Measurements from ENCODE around the gene PSTPIP1.

The PSTPIP1 gene

DNA sequence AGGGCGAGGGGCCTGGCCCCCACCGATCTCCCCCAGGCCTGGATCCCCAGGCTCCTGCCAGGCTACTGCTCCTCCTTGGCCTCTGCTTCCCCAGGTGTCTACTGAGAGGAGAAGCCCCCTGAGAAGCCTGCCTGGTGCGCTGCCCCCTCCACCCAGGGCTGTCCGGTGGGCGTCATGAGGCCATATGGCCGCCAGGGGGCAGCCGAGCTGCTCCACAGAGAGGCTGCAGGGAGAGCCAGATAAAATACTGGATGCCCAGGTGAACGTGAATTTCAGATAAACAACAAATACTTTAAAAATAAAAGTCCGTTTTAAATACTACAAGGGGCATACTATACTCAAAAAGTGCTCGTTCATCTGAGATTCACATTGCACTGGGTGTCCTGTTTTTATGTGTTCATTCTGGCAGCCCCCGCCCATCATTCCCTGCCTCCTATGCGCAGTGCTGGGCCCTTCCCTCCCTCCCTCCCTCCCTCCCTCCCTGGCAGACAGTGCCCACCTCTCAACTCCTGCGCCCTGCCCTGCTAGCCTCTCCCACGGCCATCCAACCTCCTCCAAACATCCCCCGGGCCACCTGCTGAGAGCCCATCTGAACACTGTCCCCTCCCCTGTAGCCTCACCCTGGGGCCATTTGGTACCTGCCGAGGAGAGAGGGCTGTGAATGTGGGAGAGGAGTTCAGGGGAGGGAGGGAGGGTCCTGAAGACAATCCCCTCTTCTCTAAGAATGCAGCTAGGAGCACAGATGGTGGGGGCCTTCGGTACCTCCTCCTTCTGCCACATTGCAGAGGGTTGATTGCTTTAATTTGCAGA, 29.6 kb downstream of the PSTPIP1 start:
- TF ChIP-seq, protein P1, sequence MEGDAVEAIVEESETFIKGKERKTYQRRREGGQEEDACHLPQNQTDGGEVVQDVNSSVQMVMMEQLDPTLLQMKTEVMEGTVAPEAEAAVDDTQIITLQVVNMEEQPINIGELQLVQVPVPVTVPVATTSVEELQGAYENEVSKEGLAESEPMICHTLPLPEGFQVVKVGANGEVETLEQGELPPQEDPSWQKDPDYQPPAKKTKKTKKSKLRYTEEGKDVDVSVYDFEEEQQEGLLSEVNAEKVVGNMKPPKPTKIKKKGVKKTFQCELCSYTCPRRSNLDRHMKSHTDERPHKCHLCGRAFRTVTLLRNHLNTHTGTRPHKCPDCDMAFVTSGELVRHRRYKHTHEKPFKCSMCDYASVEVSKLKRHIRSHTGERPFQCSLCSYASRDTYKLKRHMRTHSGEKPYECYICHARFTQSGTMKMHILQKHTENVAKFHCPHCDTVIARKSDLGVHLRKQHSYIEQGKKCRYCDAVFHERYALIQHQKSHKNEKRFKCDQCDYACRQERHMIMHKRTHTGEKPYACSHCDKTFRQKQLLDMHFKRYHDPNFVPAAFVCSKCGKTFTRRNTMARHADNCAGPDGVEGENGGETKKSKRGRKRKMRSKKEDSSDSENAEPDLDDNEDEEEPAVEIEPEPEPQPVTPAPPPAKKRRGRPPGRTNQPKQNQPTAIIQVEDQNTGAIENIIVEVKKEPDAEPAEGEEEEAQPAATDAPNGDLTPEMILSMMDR (IDR thresholded peaks at IDR 0.05; ENCODE audit: low read depth, low read length, missing control alignments) = peak; percentile 88
- H3K4me3 ChIP-seq (ENCODE audit: low read depth, low read length) = no peak overlapping the region
- no peak for DNase-seq (ENCODE audit: low read depth)

DNA sequence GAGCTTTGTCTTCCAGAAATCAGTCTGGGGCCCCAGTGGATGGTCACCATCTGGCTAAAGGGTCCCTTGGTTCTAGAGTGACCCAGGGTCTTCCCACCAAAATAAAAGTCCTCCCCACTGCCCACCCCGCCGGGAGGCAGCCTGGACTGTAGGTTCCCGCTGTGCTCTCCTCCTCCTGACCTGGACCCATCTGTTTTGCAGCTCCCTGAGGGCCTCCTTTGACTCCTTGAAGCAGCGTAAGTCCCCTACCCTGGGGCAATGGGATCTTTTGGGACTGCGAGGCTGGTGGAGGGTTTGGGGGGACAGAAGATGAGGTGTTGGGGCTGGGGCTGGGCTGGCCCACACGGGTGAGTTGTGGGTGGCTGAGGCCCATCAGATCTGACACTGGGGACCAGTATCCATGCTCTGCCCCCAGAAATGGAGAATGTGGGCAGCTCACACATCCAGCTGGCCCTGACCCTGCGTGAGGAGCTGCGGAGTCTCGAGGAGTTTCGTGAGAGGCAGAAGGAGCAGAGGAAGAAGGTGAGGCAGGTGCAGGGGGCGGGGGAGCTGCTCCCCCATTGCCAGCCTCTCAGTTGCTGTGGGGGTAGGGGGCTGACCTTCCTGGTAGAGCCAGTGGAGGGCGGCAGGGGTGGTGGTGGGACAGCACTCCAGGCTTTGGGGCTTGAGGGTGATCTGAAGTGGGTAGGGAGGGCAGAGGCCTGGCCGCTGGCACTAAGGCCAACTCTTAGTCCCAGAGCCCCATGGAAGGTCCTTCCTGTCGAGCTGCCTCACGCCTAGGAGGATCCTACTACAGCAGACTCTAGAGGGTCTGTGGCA, 30.4 kb downstream of the PSTPIP1 start:
- H3K4me3 ChIP-seq (ENCODE audit: low read depth, low read length) = no peak overlapping the region
- TF ChIP-seq, protein P1 (IDR thresholded peaks at IDR 0.05; ENCODE audit: low read depth, low read length, missing control alignments) = no peak
- no peak for DNase-seq (ENCODE audit: low read depth)

DNA sequence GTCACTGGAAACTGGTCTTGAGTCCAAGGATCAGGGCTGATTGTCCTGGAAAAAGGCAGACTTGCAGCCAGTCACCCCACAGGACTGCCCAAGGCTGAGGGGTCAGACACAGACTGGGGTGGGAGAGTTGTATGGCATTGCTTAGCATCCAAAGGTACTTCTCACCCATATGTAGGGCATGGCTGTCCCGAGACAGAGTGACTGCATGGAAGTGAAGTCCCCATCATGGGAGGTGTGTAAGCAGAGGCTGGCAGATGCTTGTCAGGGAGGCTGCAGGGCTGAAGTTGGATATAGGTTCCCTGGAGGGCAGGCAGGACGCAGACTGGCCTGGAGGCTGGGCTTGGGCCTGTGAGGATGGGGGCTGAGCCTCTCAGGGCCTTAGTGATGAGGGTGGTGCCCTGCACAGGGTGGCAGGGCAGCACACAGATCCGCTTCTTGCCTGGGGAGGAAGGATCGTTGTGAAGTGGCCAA, 31.1 kb downstream of the PSTPIP1 start:
- H3K4me3 ChIP-seq (ENCODE audit: low read depth, low read length) = no peak overlapping the region
- TF ChIP-seq, protein P1 (IDR thresholded peaks at IDR 0.05; ENCODE audit: low read depth, low read length, missing control alignments) = no peak
- no peak for DNase-seq (ENCODE audit: low read depth)

DNA sequence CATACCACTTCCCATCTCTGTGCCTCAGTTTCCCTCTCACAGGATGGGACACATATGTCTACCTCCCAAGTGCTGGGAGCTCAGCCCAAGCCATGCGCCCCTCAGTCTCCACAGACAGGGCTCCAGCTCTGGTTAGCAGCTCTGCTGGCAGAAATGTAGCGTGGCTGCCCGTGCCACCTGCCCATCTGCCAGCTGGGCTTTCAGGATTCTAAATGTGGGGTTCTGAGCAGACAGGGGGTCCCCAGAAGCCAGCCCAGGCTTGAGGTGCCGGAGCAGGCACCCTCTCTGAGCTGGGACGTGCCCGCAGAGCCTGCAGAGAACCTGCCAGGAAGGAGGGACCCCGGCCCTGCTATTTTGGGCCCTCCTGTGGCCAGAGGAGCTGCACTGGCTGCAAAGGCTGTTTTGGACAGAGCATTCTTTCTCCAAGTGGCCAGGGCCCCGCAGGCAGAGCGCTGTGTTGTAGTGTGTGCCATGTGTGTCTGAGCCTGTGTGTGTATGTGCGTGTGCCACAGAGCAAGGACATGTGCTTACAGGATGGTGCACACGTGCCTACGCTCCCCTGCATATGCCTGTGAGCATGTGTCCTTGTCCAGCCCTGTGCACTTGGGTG, 31.7 kb downstream of the PSTPIP1 start:
- DNase-seq (ENCODE audit: low read depth) = no peak
- TF ChIP-seq, protein P1 (IDR thresholded peaks at IDR 0.05; ENCODE audit: low read depth, low read length, missing control alignments) = no peak
- H3K4me3 ChIP-seq (ENCODE audit: low read depth, low read length) = no peak overlapping the region

DNA sequence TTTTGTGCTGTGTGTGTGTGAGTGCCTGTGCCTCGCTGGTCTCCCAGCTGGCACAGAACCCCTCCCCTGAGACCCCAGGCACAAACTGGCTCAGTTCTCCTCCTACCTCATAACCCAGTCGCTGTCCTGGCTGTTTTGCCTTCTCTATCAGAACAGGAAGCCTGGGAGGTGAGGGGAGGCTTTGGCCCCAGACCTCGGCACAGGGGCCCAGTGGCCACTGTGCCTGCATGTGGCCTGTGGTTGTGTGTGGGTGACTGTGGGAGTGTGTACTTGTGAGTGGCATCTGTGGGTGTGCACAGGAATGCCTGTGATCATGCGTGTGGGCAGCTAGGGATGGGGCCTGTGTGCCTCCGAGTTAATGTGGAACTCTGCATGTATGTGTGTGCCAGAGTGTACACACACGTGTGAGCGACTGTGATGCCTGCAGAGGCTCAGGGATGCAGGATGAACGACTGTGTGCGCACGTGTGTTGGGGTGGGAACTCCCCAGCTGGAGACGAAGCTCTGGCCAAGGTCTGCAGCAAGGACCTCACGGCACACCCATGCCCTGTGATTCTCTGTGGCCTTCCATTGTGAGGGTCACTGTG, 32.3 kb downstream of the PSTPIP1 start:
- TF ChIP-seq, protein P1 (IDR thresholded peaks at IDR 0.05; ENCODE audit: low read depth, low read length, missing control alignments) = no peak
- H3K4me3 ChIP-seq (ENCODE audit: low read depth, low read length) = no peak overlapping the region
- no peak for DNase-seq (ENCODE audit: low read depth)

DNA sequence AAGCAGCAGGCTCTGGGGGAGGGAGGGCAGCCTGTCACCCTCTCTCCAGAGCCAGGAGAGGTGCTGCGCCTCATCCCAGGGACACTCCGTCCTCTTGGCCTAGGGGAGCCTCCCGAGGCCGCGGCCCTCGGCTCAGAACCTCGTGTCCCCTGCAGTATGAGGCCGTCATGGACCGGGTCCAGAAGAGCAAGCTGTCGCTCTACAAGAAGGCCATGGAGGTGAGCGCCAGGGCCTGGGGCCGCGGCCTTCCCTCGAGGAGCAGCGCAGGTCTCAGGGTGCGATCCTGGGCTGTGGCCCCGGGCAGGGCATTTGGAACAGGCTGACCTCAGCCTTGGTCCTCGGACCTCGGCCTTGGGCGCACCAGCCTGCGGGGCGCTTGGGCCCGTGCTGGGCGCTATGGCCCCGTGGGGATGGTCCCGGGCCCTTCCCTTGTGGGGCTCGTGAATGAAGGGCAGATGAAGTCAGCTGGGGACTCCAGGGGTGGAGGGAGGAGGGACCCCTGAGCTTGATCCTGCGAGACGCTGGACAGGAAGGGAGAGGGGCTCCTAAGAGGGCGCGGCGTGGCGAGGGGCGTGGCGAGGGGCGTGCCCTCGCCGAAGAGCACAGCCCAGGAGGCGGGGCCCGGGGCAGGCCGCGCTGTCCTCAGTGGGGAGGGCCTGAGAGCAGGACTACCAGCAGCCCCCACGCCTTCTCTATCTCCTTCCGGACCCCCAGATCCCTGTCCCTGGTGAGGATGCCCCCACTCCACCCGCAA, 32.9 kb downstream of the PSTPIP1 start:
- TF ChIP-seq, protein P1 (IDR thresholded peaks at IDR 0.05; ENCODE audit: low read depth, low read length, missing control alignments) = no peak
- H3K4me3 ChIP-seq (ENCODE audit: low read depth, low read length) = no peak overlapping the region
- no peak for DNase-seq (ENCODE audit: low read depth)

Data from GM12864 (cell line).